ENCODE data around the gene MARS1.

Gene MARS1

DNA sequence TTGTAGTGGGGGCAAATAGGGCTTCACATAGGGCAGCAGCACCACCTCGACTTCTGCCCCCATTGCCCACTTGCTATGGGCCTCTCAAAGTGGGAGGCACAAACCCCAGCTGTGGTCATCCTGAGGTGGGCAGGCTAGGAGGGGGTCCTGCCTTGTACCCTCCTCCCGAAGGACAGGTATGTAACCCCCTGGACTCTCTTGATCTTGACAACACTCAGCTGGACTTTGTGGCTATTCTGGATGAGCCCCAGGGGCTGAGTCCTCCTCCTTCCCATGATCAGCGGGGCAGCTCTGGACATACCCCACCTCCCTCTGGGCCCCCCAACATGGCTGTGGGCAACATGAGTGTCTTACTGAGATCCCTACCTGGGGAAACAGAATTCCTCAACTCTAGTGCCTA, 16.2 kb upstream of the MARS1 start:
- Histone ChIP-seq H3K27me3 (ENCODE audit: insufficient read depth, poor library complexity, severe bottlenecking) (no peaks in the 10 kb centered on the region), H3K4me3 (replicated peaks; ENCODE audit: insufficient read depth, low read length) (no peak overlapping the region), H3K27ac (replicated peaks) (no peak overlapping the region)
- TF ChIP-seq, protein P1, sequence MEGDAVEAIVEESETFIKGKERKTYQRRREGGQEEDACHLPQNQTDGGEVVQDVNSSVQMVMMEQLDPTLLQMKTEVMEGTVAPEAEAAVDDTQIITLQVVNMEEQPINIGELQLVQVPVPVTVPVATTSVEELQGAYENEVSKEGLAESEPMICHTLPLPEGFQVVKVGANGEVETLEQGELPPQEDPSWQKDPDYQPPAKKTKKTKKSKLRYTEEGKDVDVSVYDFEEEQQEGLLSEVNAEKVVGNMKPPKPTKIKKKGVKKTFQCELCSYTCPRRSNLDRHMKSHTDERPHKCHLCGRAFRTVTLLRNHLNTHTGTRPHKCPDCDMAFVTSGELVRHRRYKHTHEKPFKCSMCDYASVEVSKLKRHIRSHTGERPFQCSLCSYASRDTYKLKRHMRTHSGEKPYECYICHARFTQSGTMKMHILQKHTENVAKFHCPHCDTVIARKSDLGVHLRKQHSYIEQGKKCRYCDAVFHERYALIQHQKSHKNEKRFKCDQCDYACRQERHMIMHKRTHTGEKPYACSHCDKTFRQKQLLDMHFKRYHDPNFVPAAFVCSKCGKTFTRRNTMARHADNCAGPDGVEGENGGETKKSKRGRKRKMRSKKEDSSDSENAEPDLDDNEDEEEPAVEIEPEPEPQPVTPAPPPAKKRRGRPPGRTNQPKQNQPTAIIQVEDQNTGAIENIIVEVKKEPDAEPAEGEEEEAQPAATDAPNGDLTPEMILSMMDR (IDR thresholded peaks at IDR 0.05; ENCODE audit: insufficient read depth, low read length): no peak
- TF ChIP-seq SPI1 (IDR thresholded peaks at IDR 0.05; ENCODE audit: borderline replicate concordance, low read depth) (no peak), POLR2AphosphoS5 (IDR thresholded peaks at IDR 0.05; ENCODE audit: low read depth) (no peak), GABPA (IDR thresholded peaks at IDR 0.05; ENCODE audit: low read depth) (no peak)
- TF ChIP-seq, protein P2, sequence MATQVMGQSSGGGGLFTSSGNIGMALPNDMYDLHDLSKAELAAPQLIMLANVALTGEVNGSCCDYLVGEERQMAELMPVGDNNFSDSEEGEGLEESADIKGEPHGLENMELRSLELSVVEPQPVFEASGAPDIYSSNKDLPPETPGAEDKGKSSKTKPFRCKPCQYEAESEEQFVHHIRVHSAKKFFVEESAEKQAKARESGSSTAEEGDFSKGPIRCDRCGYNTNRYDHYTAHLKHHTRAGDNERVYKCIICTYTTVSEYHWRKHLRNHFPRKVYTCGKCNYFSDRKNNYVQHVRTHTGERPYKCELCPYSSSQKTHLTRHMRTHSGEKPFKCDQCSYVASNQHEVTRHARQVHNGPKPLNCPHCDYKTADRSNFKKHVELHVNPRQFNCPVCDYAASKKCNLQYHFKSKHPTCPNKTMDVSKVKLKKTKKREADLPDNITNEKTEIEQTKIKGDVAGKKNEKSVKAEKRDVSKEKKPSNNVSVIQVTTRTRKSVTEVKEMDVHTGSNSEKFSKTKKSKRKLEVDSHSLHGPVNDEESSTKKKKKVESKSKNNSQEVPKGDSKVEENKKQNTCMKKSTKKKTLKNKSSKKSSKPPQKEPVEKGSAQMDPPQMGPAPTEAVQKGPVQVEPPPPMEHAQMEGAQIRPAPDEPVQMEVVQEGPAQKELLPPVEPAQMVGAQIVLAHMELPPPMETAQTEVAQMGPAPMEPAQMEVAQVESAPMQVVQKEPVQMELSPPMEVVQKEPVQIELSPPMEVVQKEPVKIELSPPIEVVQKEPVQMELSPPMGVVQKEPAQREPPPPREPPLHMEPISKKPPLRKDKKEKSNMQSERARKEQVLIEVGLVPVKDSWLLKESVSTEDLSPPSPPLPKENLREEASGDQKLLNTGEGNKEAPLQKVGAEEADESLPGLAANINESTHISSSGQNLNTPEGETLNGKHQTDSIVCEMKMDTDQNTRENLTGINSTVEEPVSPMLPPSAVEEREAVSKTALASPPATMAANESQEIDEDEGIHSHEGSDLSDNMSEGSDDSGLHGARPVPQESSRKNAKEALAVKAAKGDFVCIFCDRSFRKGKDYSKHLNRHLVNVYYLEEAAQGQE (IDR thresholded peaks at IDR 0.05; ENCODE audit: insufficient replicate concordance, low read depth): no peak
- no peak for DNase-seq (ENCODE audit: low read depth in 1 of 2, low spot score in 1 of 2)

DNA sequence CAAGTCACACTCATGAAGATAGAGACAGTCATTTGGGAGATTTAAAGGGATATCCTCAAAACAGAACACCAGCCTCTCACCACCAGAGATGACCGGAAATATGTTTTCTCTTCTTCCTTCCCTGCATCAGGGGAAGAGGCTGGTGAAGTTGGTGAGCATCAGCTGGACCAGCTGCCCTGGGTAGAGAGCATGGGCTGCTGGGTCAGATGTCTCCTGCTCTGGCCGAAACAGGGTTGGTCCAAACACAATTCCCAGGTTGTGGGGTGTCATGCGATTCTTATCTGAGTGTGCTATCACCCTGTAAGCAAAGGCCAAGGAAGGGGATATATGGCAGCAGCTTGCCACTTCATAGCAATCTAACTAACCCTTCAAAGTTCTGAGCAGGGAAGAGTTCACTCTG, 15.5 kb upstream of the MARS1 start:
- no peak for DNase-seq (ENCODE audit: low read depth in 1 of 2, low spot score in 1 of 2)
- H3K27me3 ChIP-seq (ENCODE audit: insufficient read depth, poor library complexity, severe bottlenecking): no peaks in the 10 kb centered on the region
- no peak overlapping the region for H3K4me3 ChIP-seq (replicated peaks; ENCODE audit: insufficient read depth, low read length)
- H3K27ac ChIP-seq (replicated peaks): no peak overlapping the region
- TF ChIP-seq, protein P2 (IDR thresholded peaks at IDR 0.05; ENCODE audit: insufficient replicate concordance, low read depth): no peak
- no peak for TF ChIP-seq POLR2AphosphoS5 (IDR thresholded peaks at IDR 0.05; ENCODE audit: low read depth)
- no peak for TF ChIP-seq GABPA (IDR thresholded peaks at IDR 0.05; ENCODE audit: low read depth)
- TF ChIP-seq SPI1 (IDR thresholded peaks at IDR 0.05; ENCODE audit: borderline replicate concordance, low read depth): no peak
- TF ChIP-seq, protein P1 (IDR thresholded peaks at IDR 0.05; ENCODE audit: insufficient read depth, low read length): no peak

DNA sequence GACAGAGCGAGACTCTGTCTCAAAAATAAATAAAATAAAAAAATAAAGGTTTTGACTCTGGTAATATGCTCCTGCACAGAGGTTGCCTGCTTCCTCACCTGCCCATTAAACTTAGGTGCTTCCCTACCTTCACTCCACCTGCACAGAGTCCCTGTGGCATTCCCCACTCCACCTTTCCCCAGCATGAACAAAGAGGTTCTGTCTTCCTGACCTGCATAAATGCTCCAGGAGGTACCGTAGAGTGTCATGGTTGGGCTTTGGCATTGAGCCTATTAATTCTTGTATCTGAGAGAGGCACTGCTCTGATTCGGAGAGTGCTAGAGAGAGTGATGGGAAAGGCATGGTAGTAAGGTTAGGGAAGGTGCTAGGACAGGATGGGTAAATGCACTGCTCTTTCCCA, 14.5 kb upstream of the MARS1 start:
- Histone ChIP-seq H3K4me3 (replicated peaks; ENCODE audit: insufficient read depth, low read length) (no peak overlapping the region), H3K27ac (replicated peaks) (no peak overlapping the region), H3K27me3 (ENCODE audit: insufficient read depth, poor library complexity, severe bottlenecking) (no peaks in the 10 kb centered on the region)
- no peak for TF ChIP-seq GABPA (IDR thresholded peaks at IDR 0.05; ENCODE audit: low read depth)
- TF ChIP-seq, protein P2 (IDR thresholded peaks at IDR 0.05; ENCODE audit: insufficient replicate concordance, low read depth): no peak
- TF ChIP-seq SPI1 (IDR thresholded peaks at IDR 0.05; ENCODE audit: borderline replicate concordance, low read depth): no peak
- TF ChIP-seq, protein P1 (IDR thresholded peaks at IDR 0.05; ENCODE audit: insufficient read depth, low read length): no peak
- no peak for TF ChIP-seq POLR2AphosphoS5 (IDR thresholded peaks at IDR 0.05; ENCODE audit: low read depth)
- DNase-seq (ENCODE audit: low read depth in 1 of 2, low spot score in 1 of 2): no peak

All from HL-60 (cell line).